ENCODE measurements around the gene ACSM3. TPM values are rescaled to one million over a fixed set of nuclear protein-coding genes. Genes with fewer than 3 reads are reported as not detected.
"Not testable (repeated sequence)": the region's sequence is repeated elsewhere in the genome, so short reads cannot be mapped to it uniquely, and the experiment has no call there.

The ACSM3 gene
- total RNA-seq, 1 experiment from 2014 or later: 1.6 TPM

DNA sequence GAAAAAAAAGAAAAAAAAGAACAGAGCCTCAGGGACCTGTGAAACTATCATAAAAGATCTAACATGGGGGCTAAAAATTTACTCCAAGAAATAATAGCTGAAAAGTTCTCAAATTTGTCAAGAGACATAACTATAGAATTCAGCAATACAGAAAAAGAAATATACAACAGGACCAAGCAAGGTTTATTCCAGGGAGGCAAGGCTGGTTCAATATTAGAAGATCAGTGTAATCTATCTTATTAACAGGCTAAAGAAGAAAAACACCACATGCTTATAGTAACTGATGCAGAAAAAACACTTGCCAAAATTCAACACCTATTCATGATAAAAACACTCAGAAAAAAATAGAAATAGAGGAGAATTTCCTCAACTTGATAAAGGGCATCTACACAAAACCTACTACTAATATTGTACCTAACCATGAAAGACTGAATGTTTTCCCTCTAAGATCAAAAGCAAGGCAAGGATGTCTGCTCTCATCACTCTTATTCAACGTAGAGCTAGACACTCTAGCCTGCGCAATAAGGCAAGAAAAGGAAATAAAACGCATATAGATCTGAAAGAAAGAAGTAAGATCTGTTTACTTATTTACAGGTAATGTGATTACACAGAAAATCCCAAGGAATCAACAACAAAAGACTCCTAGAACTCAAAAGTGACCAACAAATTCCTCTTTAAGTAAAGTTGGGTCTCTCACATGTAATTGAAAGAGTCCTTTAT is 1.2 kb upstream of the ACSM3 start:
- H3K9ac ChIP-seq (ENCODE audit: low read length): no peak overlapping the region
- H2AFZ ChIP-seq (ENCODE audit: low read length): no peak overlapping the region
- no peak overlapping the region for H3K27ac ChIP-seq (ENCODE audit: low read length)

DNA sequence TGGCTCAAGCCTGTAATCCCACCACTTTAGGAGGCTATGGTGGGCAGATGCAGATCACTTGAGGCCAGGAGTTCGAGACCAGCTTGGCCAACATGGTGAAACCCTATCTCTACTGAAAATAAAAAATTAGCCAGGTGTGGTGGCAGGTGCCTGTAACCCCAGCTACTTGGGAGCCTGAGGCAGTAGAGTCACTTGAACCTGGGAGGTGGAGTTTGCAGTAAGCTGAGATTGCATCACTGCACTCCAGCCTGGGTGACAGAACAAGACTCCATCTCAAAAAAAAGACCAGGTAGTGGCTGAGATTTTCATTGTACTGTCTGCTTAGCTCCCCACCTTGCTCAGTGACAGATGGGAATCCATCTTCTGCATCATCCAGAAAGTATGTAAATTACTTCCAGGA is 634 bp downstream of the ACSM3 start:
- peak overlapping the region; percentile 80 for H3K4me2 ChIP-seq (ENCODE audit: low read depth, low read length, poor library complexity, severe bottlenecking)
- not testable (repeated sequence) for H3K27ac ChIP-seq (ENCODE audit: low read length); H3K9ac ChIP-seq (ENCODE audit: low read length); H3K9me2 ChIP-seq (replicated peaks; ENCODE audit: insufficient read depth, low read length); H2AFZ ChIP-seq (ENCODE audit: low read length); H3K9me3 ChIP-seq (ENCODE audit: low read length); H4K20me1 ChIP-seq (ENCODE audit: insufficient read depth, low read depth, low read length); H3K79me2 ChIP-seq (ENCODE audit: low read length); H3K27me3 ChIP-seq (ENCODE audit: low read length); H3K4me3 ChIP-seq (ENCODE audit: low read length); H3K36me3 ChIP-seq (ENCODE audit: insufficient read depth, low read length); DNase-seq
- peaks cover 16% of the 10 kb centered on the region for H3K4me1 ChIP-seq (ENCODE audit: low read length)

More for the DNA sequence above, 1.2 kb upstream of the ACSM3 start:
- H3K4me2 ChIP-seq (ENCODE audit: low read depth, low read length, poor library complexity, severe bottlenecking): peak overlapping the region; percentile 80
- no peaks in the 10 kb centered on the region for H3K36me3 ChIP-seq (ENCODE audit: insufficient read depth, low read length)
- no peaks in the 10 kb centered on the region for H3K9me2 ChIP-seq (replicated peaks; ENCODE audit: insufficient read depth, low read length)
- H3K4me1 ChIP-seq (ENCODE audit: low read length): peaks cover 16% of the 10 kb centered on the region
- no peaks in the 10 kb centered on the region for H3K27me3 ChIP-seq (ENCODE audit: low read length)
- no peaks in the 10 kb centered on the region for H3K79me2 ChIP-seq (ENCODE audit: low read length)
- no peaks in the 10 kb centered on the region for H3K9me3 ChIP-seq (ENCODE audit: low read length)
- DNase-seq: no peak
- no peaks in the 10 kb centered on the region for H4K20me1 ChIP-seq (ENCODE audit: insufficient read depth, low read depth, low read length)
- H3K4me3 ChIP-seq (ENCODE audit: low read length): 0 out of 2 replicates have a peak overlapping the region, but pooled peaks have one; percentile 69

DNA sequence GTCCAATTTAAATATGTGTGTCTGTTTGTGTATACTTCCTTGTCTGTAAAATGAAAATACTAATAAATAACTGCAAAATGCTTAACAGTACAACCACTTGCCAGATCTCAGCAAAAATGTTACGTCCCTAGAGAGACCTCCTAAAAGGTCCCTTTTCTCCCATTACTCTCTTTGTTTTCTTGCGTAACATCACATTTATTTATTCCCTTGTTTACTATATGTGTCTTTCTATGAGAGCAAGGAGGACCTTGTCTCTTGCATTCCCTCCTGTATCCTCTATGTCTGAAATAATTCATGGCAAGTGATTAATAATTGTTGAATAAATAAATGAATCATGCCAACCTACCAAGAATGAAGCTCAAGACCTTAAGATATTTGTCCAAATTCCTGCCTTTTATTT is 1.9 kb downstream of the ACSM3 start:
- Histone ChIP-seq H2AFZ (ENCODE audit: low read length) (no peak overlapping the region), H3K36me3 (ENCODE audit: insufficient read depth, low read length) (no peaks in the 10 kb centered on the region), H3K4me2 (ENCODE audit: low read depth, low read length, poor library complexity, severe bottlenecking) (no peak overlapping the region), H3K79me2 (ENCODE audit: low read length) (no peaks in the 10 kb centered on the region), H3K9ac (ENCODE audit: low read length) (no peak overlapping the region), H3K27ac (ENCODE audit: low read length) (no peak overlapping the region), H4K20me1 (ENCODE audit: insufficient read depth, low read depth, low read length) (no peaks in the 10 kb centered on the region), H3K9me3 (ENCODE audit: low read length) (no peaks in the 10 kb centered on the region), H3K4me3 (ENCODE audit: low read length) (no peak overlapping the region), H3K9me2 (replicated peaks; ENCODE audit: insufficient read depth, low read length) (no peaks in the 10 kb centered on the region), H3K4me1 (ENCODE audit: low read length) (peaks cover 16% of the 10 kb centered on the region), H3K27me3 (ENCODE audit: low read length) (no peaks in the 10 kb centered on the region)
- DNase-seq: no peak

DNA sequence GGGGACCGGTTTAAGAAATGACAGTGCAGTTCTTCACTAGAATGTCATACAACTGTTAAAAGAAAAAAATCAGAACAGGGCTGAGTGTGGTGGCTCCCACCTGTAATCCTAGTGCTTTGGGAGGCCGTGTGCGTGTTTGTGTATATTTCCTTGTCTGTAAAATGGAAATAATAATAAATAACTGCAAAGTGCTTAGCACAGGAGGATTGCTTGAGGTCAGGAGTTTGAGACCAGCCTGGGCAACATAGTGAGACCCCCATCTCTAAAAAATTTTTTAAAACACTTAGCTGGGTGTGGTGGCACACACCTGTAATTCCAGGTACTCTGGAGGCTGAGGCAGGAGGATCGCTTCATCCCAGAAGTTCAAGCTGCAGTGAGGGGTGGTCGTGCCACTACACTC is 2.5 kb downstream of the ACSM3 start:
- Histone ChIP-seq H3K4me2 (ENCODE audit: low read depth, low read length, poor library complexity, severe bottlenecking) (no peak overlapping the region), H3K79me2 (ENCODE audit: low read length) (no peaks in the 10 kb centered on the region), H3K9ac (ENCODE audit: low read length) (no peak overlapping the region), H3K4me3 (ENCODE audit: low read length) (no peak overlapping the region), H3K9me3 (ENCODE audit: low read length) (no peaks in the 10 kb centered on the region), H2AFZ (ENCODE audit: low read length) (no peak overlapping the region), H3K4me1 (ENCODE audit: low read length) (peaks cover 16% of the 10 kb centered on the region), H4K20me1 (ENCODE audit: insufficient read depth, low read depth, low read length) (no peaks in the 10 kb centered on the region), H3K27me3 (ENCODE audit: low read length) (no peaks in the 10 kb centered on the region), H3K9me2 (replicated peaks; ENCODE audit: insufficient read depth, low read length) (no peaks in the 10 kb centered on the region), H3K27ac (ENCODE audit: low read length) (no peak overlapping the region), H3K36me3 (ENCODE audit: insufficient read depth, low read length) (no peaks in the 10 kb centered on the region)
- DNase-seq: no peak

DNA sequence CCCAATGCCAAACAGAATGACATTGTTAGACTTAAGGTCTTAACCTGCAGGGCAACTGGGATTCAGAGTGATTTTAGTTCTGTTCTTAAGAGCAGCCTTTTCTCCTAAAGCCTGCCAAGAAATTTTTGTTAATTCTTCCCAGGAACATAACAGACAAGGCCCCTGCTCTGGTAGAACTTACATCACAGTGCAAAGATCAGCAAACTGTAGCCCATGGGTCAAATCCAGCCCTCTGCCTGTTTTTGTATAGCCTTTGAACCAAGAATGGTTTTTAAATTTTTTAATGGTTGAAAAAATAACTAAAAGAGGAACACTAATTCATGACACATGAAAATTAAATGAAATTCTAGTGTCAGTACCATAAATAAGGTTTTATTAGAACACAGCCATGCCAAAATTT is 3.8 kb downstream of the ACSM3 start:
- Histone ChIP-seq H3K27me3 (ENCODE audit: low read length) (no peaks in the 10 kb centered on the region), H3K27ac (ENCODE audit: low read length) (no peak overlapping the region), H3K4me2 (ENCODE audit: low read depth, low read length, poor library complexity, severe bottlenecking) (no peak overlapping the region), H3K9ac (ENCODE audit: low read length) (no peak overlapping the region), H3K36me3 (ENCODE audit: insufficient read depth, low read length) (no peaks in the 10 kb centered on the region), H2AFZ (ENCODE audit: low read length) (no peak overlapping the region), H3K79me2 (ENCODE audit: low read length) (no peaks in the 10 kb centered on the region), H3K9me3 (ENCODE audit: low read length) (no peaks in the 10 kb centered on the region), H4K20me1 (ENCODE audit: insufficient read depth, low read depth, low read length) (no peaks in the 10 kb centered on the region), H3K4me1 (ENCODE audit: low read length) (peaks cover 16% of the 10 kb centered on the region), H3K4me3 (ENCODE audit: low read length) (no peak overlapping the region), H3K9me2 (replicated peaks; ENCODE audit: insufficient read depth, low read length) (no peaks in the 10 kb centered on the region)
- DNase-seq: no peak

GRCh38 chr16:20768121-20768520 is 4.3 kb downstream of the ACSM3 start:
- no peak overlapping the region for H3K4me2 ChIP-seq (ENCODE audit: low read depth, low read length, poor library complexity, severe bottlenecking)
- H3K4me1 ChIP-seq (ENCODE audit: low read length): peaks cover 14% of the 10 kb centered on the region
- H3K79me2 ChIP-seq (ENCODE audit: low read length): no peaks in the 10 kb centered on the region
- DNase-seq: no peak
- no peaks in the 10 kb centered on the region for H3K9me2 ChIP-seq (replicated peaks; ENCODE audit: insufficient read depth, low read length)
- no peaks in the 10 kb centered on the region for H3K9me3 ChIP-seq (ENCODE audit: low read length)
- H4K20me1 ChIP-seq (ENCODE audit: insufficient read depth, low read depth, low read length): no peaks in the 10 kb centered on the region
- H3K27me3 ChIP-seq (ENCODE audit: low read length): no peaks in the 10 kb centered on the region
- H3K9ac ChIP-seq (ENCODE audit: low read length): no peak overlapping the region
- H2AFZ ChIP-seq (ENCODE audit: low read length): no peak overlapping the region
- no peak overlapping the region for H3K27ac ChIP-seq (ENCODE audit: low read length)
- no peak overlapping the region for H3K4me3 ChIP-seq (ENCODE audit: low read length)
- H3K36me3 ChIP-seq (ENCODE audit: insufficient read depth, low read length): no peaks in the 10 kb centered on the region

DNA sequence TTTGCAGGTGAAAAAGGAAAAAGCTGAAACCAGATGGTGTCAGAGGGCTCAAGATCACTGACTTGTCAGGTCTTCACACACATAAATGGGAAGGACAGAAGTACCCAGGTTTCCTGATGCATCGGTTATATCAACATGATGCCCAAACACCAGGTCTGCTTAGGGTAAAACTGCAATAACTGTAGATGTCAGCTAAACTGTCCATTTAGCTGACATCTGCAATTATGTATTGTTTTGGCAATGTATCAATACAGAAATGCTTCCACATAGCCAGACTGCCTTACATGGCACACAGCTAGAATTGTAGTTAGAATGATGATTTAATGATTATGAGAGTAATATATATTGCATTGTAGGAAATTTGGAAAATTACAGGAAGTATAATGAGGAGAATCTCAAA is 5.0 kb downstream of the ACSM3 start:
- H3K36me3 ChIP-seq (ENCODE audit: insufficient read depth, low read length): no peaks in the 10 kb centered on the region
- H3K27ac ChIP-seq (ENCODE audit: low read length): no peak overlapping the region
- H4K20me1 ChIP-seq (ENCODE audit: insufficient read depth, low read depth, low read length): no peaks in the 10 kb centered on the region
- H3K79me2 ChIP-seq (ENCODE audit: low read length): no peaks in the 10 kb centered on the region
- no peak overlapping the region for H3K4me3 ChIP-seq (ENCODE audit: low read length)
- H3K4me1 ChIP-seq (ENCODE audit: low read length): peaks cover 8% of the 10 kb centered on the region
- H3K9me3 ChIP-seq (ENCODE audit: low read length): no peaks in the 10 kb centered on the region
- H3K9ac ChIP-seq (ENCODE audit: low read length): no peak overlapping the region
- no peak overlapping the region for H3K4me2 ChIP-seq (ENCODE audit: low read depth, low read length, poor library complexity, severe bottlenecking)
- no peak overlapping the region for H2AFZ ChIP-seq (ENCODE audit: low read length)
- DNase-seq: no peak
- H3K27me3 ChIP-seq (ENCODE audit: low read length): no peaks in the 10 kb centered on the region
- no peaks in the 10 kb centered on the region for H3K9me2 ChIP-seq (replicated peaks; ENCODE audit: insufficient read depth, low read length)

GRCh38 chr16:20773679-20774078 is 9.9 kb downstream of the ACSM3 start:
- H3K4me1 ChIP-seq (ENCODE audit: low read length): no peaks in the 10 kb centered on the region
- H3K9ac ChIP-seq (ENCODE audit: low read length): no peak overlapping the region
- H3K9me2 ChIP-seq (replicated peaks; ENCODE audit: insufficient read depth, low read length): no peaks in the 10 kb centered on the region
- no peaks in the 10 kb centered on the region for H3K27me3 ChIP-seq (ENCODE audit: low read length)
- no peaks in the 10 kb centered on the region for H3K36me3 ChIP-seq (ENCODE audit: insufficient read depth, low read length)
- H3K4me3 ChIP-seq (ENCODE audit: low read length): no peak overlapping the region
- H3K9me3 ChIP-seq (ENCODE audit: low read length): no peaks in the 10 kb centered on the region
- H3K27ac ChIP-seq (ENCODE audit: low read length): no peak overlapping the region
- no peaks in the 10 kb centered on the region for H4K20me1 ChIP-seq (ENCODE audit: insufficient read depth, low read depth, low read length)
- H2AFZ ChIP-seq (ENCODE audit: low read length): no peak overlapping the region
- no peaks in the 10 kb centered on the region for H3K79me2 ChIP-seq (ENCODE audit: low read length)
- H3K4me2 ChIP-seq (ENCODE audit: low read depth, low read length, poor library complexity, severe bottlenecking): no peak overlapping the region
- DNase-seq: no peak
